Lower leg skin (tissue), 3 donors: ENCODE results near the gene FMNL2.

Source experiments
- POLR2A ChIP-seq, 2 donors: fragments of 450-650 bp; IDR thresholded peaks; one replicate each; pipeline ENCODE4 v1.6.1; 2016 to 2017; ENCODE audit warnings: antibody characterized with exemption in 2 of 2, mild to moderate bottlenecking in 1 of 2, moderate library complexity in 1 of 2
- TF ChIP-seq, protein P1 (sequence below), 3 donors: fragments of 450-650 bp; IDR thresholded peaks; one replicate each; pipeline ENCODE4 v1.5.1; 2016; ENCODE audit warnings: antibody characterized with exemption in 3 of 3, mild to moderate bottlenecking in 3 of 3, moderate library complexity in 2 of 3

DNA sequence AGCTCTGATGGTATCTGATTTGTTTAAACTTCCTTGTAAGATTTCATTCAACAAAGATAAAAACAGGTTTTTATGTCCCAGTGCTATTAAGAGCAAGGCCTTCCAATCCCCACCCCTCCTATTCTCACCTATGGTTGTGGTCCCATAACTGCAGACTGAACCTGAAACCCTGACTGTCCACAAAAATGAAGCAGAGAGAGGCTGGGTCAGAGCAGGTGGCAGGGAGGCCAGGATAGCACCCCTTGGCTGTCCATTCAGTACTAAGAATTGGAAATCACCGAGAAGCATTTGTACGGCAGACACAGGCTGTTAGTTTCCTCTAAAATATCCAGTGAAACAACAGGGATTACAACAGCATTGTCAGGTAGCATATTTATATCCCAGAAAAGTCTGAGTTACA lies 37.3 kb upstream of the FMNL2 start:
- no peak for TF ChIP-seq POLR2A (IDR thresholded peaks at IDR 0.05)
- TF ChIP-seq, protein P1, sequence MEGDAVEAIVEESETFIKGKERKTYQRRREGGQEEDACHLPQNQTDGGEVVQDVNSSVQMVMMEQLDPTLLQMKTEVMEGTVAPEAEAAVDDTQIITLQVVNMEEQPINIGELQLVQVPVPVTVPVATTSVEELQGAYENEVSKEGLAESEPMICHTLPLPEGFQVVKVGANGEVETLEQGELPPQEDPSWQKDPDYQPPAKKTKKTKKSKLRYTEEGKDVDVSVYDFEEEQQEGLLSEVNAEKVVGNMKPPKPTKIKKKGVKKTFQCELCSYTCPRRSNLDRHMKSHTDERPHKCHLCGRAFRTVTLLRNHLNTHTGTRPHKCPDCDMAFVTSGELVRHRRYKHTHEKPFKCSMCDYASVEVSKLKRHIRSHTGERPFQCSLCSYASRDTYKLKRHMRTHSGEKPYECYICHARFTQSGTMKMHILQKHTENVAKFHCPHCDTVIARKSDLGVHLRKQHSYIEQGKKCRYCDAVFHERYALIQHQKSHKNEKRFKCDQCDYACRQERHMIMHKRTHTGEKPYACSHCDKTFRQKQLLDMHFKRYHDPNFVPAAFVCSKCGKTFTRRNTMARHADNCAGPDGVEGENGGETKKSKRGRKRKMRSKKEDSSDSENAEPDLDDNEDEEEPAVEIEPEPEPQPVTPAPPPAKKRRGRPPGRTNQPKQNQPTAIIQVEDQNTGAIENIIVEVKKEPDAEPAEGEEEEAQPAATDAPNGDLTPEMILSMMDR (IDR thresholded peaks at IDR 0.05): no peak
